ENCODE data around the gene HIP1. TPM values are rescaled to one million over a fixed set of nuclear protein-coding genes. Genes with fewer than 3 reads are reported as not detected.
"Not testable (repeated sequence)": the region's sequence is repeated elsewhere in the genome, so short reads cannot be mapped to it uniquely, and the experiment has no call there.

HIP1 gene
- total and polyA plus RNA-seq, 7 donors = 1.2 to 11.9 (median 7.2) TPM

DNA sequence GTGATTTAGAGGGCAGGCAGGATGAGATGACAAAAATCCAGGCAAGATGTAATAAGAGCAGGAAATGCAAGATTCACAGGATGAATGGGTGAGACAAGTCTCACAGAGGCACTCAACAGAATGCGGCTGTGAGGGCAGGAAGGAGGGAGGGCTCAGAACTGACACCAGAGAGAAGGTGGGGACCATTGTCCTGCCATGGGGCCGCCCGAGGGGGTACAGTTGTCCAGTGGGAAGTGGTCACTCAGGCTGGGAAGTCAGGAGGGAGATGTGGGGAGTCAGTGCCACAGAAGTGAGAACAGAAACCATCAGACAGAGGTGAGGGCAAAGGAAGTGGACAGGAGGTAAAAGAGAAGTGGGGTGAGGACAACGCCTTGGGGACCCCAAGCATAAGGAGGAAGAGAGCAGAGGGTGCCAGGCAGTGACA, 8.9 kb downstream of the HIP1 start:
- TF ChIP-seq POLR2A (IDR thresholded peaks at IDR 0.05) = no peak
- TF ChIP-seq, protein P1, sequence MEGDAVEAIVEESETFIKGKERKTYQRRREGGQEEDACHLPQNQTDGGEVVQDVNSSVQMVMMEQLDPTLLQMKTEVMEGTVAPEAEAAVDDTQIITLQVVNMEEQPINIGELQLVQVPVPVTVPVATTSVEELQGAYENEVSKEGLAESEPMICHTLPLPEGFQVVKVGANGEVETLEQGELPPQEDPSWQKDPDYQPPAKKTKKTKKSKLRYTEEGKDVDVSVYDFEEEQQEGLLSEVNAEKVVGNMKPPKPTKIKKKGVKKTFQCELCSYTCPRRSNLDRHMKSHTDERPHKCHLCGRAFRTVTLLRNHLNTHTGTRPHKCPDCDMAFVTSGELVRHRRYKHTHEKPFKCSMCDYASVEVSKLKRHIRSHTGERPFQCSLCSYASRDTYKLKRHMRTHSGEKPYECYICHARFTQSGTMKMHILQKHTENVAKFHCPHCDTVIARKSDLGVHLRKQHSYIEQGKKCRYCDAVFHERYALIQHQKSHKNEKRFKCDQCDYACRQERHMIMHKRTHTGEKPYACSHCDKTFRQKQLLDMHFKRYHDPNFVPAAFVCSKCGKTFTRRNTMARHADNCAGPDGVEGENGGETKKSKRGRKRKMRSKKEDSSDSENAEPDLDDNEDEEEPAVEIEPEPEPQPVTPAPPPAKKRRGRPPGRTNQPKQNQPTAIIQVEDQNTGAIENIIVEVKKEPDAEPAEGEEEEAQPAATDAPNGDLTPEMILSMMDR (IDR thresholded peaks at IDR 0.05) = no peak
- no peak for TF ChIP-seq POLR2AphosphoS5 (IDR thresholded peaks at IDR 0.05)
- no peak for TF ChIP-seq EP300 (IDR thresholded peaks at IDR 0.05)
- peaks cover 0 to 8% (median 6%) of the 10 kb centered on the region in 4 donors for H3K4me1 ChIP-seq
- no peaks in the 10 kb centered on the region for H3K9me3 ChIP-seq
- no peaks in the 10 kb centered on the region for H3K36me3 ChIP-seq
- no peak overlapping the region for H3K27ac ChIP-seq
- H3K27me3 ChIP-seq = no peaks in the 10 kb centered on the region
- WGBS, 2 donors = 58 to 80% methylated on average over 4 of the region's 4 CpGs
- H3K4me3 ChIP-seq = no peak overlapping the region
- intact Hi-C loops (cut with DNase I) = loop anchor here (10.0 kb wide), 1 partner anchor 235 kb away; no protein-coding TSS in a partner anchor
- no peak for DNase-seq

DNA sequence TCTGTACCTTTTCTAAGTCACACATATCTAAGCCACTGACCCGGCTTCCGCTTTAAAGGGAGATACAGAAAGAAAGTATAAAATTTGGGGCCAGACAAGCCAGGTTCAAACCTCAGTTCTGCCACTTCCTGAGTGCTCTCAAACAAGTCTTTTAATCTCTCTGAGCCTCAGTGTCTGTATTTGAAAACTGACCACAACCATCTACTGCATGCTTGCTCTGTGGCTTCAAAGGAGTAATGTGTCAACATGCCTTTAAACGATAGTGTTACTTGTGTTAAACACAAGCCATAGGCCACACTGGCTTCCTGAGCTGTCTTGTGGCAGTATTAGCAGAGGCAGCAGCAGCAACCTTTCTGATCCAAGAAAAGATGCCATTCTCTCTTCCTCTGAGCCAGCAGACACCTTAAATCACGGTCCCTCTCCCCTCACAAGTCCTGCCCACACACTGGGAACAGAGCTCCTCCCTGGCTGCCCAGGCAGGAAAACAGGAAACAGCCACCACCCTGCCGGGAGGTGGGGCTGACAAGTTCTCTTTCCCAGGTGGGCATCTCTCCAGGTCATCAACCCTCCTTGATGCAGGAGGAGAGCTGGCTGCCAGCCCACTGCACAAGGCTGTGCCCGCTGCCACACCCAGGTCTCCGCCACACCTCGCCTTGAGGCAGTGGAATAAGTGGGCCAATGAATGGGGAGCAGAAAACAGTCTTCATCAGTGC, 10.7 kb downstream of the HIP1 start:
- H3K4me1 ChIP-seq = no peaks in the 10 kb centered on the region
- no peaks in the 10 kb centered on the region for H3K36me3 ChIP-seq
- no peak for DNase-seq
- WGBS, 2 donors = 33 to 45% methylated on average over 8 of the region's 8 CpGs
- no peaks in the 10 kb centered on the region for H3K9me3 ChIP-seq
- TF ChIP-seq EP300 (IDR thresholded peaks at IDR 0.05) = no peak
- TF ChIP-seq, protein P1 (IDR thresholded peaks at IDR 0.05) = no peak
- TF ChIP-seq POLR2AphosphoS5 (IDR thresholded peaks at IDR 0.05) = no peak
- TF ChIP-seq POLR2A (IDR thresholded peaks at IDR 0.05) = no peak
- H3K4me3 ChIP-seq = no peak overlapping the region
- intact Hi-C loops (cut with DNase I) = no loop called here
- H3K27ac ChIP-seq = peak overlapping the region in 1 of 4 donors; percentile 10
- no peaks in the 10 kb centered on the region for H3K27me3 ChIP-seq

DNA sequence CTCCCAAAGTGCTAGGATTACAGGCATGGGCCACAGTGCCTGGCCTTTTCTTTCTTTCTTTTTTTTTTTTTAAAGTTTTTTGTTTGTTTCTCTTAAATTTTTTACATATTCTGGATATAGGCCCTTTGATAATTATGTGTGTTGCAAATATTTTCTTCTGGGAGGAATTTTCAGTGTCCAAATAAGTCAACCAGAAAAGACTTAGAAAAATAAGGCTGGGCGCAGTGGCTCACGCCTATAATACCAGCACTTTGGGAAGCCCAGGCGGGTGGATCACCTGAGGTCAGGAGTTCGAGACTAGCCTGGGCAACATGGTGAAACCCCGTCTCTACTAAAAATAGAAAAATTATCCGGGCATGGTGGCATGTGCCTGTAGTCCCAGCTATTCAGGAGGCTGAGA, 11.4 kb downstream of the HIP1 start:
- H3K4me1 ChIP-seq; H3K4me3 ChIP-seq; intact Hi-C loops (cut with DNase I); H3K36me3 ChIP-seq; H3K9me3 ChIP-seq; H3K27ac ChIP-seq; DNase-seq; H3K27me3 ChIP-seq: not testable (repeated sequence)
- 80 to 86% methylated on average over 6 of the region's 6 CpGs for WGBS, 2 donors

DNA sequence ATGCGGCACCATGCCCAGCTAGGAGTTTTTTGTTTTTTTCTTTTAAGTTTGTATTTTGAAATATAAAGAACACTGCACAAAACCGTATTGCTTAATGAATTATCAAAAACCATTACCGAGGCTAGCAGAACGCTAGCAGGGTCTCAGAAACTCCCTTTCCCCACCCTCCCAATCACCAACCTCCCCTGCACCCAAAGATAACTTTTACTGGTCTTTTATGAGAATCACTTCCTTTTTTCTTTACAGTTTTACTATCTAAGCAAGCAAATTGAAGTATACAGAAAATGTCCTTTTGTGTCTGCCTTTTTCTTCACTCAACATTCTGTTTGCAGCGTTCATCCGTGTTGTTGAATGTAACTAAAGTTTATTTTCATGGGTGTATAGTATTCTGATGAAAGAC, 13.4 kb downstream of the HIP1 start:
- Histone ChIP-seq H3K9me3 (no peaks in the 10 kb centered on the region), H3K27ac (no peak overlapping the region), H3K4me1 (no peaks in the 10 kb centered on the region), H3K4me3 (no peak overlapping the region), H3K27me3 (no peaks in the 10 kb centered on the region), H3K36me3 (no peaks in the 10 kb centered on the region)
- 71 to 73% methylated on average over 6 of the region's 6 CpGs for WGBS, 2 donors
- TF ChIP-seq POLR2A (IDR thresholded peaks at IDR 0.05) (no peak), POLR2AphosphoS5 (IDR thresholded peaks at IDR 0.05) (no peak), EP300 (IDR thresholded peaks at IDR 0.05) (no peak)
- TF ChIP-seq, protein P1 (IDR thresholded peaks at IDR 0.05) = no peak
- intact Hi-C loops (cut with DNase I) = no loop called here
- DNase-seq = no peak

DNA sequence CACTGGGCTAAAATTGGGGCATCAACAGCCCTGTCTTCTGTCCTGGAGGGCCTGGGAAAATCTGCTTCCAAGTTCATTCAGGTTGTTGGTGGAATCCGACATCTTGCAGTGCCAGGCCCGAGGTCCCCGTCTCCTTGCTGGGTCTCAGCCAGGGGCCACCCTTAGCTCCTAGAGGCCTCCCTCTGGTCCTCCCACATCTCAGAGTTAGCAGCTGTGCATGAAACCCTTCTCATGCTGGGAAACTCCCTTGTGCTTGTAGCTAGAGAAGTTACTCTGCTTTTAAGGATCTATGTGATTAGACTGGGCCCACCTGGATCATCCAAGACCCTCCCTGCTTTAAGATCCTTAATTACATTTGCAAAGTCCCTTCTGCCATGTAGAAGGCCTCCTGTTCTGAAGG, 15.3 kb downstream of the HIP1 start:
- DNase-seq = no peak
- intact Hi-C loops (cut with DNase I) = no loop called here

DNA sequence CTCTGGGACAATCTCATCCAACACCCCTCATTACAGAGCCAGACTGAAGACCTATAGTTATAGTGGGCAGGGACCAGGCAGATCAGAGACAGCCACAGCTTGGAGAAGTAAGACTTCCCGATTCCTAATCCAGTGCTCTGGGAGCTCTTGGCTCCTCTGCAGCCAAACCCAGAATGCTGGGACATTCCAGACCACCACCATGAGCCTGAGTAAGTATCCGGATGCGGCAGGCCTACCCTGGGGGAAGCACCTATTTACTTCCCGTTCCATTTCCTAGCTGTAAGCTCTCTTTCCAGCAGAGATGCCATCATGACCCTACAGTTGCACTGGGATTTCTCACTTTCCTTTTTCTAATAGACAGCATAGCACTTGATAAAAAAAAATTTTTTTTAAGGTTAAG, 16.4 kb downstream of the HIP1 start:
- H3K4me3 ChIP-seq = no peak overlapping the region
- 84 to 90% methylated on average over 4 of the region's 4 CpGs for WGBS, 2 donors
- DNase-seq = peak; percentile 37
- H3K4me1 ChIP-seq = no peaks in the 10 kb centered on the region
- no peaks in the 10 kb centered on the region for H3K36me3 ChIP-seq
- H3K27ac ChIP-seq = no peak overlapping the region
- H3K9me3 ChIP-seq = no peaks in the 10 kb centered on the region
- H3K27me3 ChIP-seq = no peaks in the 10 kb centered on the region
- intact Hi-C loops (cut with DNase I) = no loop called here
- TF ChIP-seq POLR2AphosphoS5 (IDR thresholded peaks at IDR 0.05) (no peak), EP300 (IDR thresholded peaks at IDR 0.05) (no peak), POLR2A (IDR thresholded peaks at IDR 0.05) (no peak)
- TF ChIP-seq, protein P1 (IDR thresholded peaks at IDR 0.05) = no peak

More for the DNA sequence above, 15.3 kb downstream of the HIP1 start:
- Histone ChIP-seq H3K4me3 (no peak overlapping the region), H3K4me1 (no peaks in the 10 kb centered on the region), H3K27ac (no peak overlapping the region), H3K27me3 (no peaks in the 10 kb centered on the region), H3K36me3 (no peaks in the 10 kb centered on the region), H3K9me3 (no peaks in the 10 kb centered on the region)
- no peak for TF ChIP-seq EP300 (IDR thresholded peaks at IDR 0.05)
- 88 to 89% methylated on average over 3 of the region's 3 CpGs for WGBS, 2 donors

DNA sequence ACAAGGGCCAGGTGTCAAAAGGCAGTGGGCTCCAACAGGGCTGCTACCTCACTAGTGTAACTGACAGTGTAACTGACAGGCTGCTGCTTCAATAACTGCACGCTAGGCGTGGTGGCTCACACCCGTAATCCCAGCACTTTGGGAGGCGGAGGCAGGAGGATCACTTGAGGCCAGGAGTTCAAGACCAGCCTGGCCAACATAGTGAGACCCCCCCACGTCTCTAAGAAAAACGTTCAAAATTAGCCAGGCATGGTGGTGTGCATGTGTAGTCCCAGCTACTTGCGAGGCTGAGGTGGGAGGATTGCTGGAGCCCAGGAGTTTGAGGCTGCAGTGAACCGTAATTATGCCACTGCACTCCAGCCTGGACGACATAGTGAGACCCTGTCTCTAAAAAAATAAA, 16.8 kb downstream of the HIP1 start:
- H3K27me3 ChIP-seq; intact Hi-C loops (cut with DNase I): not testable (repeated sequence)
- WGBS, 2 donors = 88 to 92% methylated on average over 9 of the region's 9 CpGs

More for the DNA sequence above, 16.8 kb downstream of the HIP1 start:
- H3K9me3 ChIP-seq, H3K4me3 ChIP-seq, H3K36me3 ChIP-seq, H3K27ac ChIP-seq, H3K4me1 ChIP-seq: not testable (repeated sequence)
- DNase-seq = peak; percentile 40

Measured in sigmoid colon (tissue), 7 donors.